AG04450 (cell line): ENCODE data around the gene SH3RF2. TPM values are rescaled to one million over a fixed set of nuclear protein-coding genes. Genes with fewer than 3 reads are reported as not detected.

Source experiments
- CTCF ChIA-PET: fragments of 300-600, 350-600 bp; formaldehyde crosslinking; extraction: SDS; loops from one replicate; lab custom pipeline; 2022; ENCODE audit warnings: antibody characterized with exemption, inconsistent platforms; lab: Charles Lee
- POLR2A ChIA-PET: fragments of 350-600 bp; formaldehyde crosslinking; extraction: SDS; loops from one replicate; lab custom pipeline; 2021; ENCODE audit warnings: antibody characterized with exemption, inconsistent platforms; lab: Yijun Ruan, JAX
- DNase-seq: peaks from one replicate; pipeline ENCODE4 v3.0.0-alpha.2; 2011; ENCODE audit warnings: low read depth, low spot score
- H3K27ac ChIP-seq: one replicate; pipeline ENCODE4 v1.5.1; 2012; ENCODE audit warnings: low read depth, low read length, control low read depth
- H3K27me3 ChIP-seq: one replicate; pipeline ENCODE4 v1.6.0; 2012; ENCODE audit warnings: low read length; ENCODE audit not compliant: control insufficient read depth, insufficient read depth
- H3K4me3 ChIP-seq: 2 replicates; pipeline ENCODE4 v1.5.1; 2011; ENCODE audit warnings: mild to moderate bottlenecking, low read depth, low read length, control low read depth
- H3K9me3 ChIP-seq: 2 replicates; pipeline ENCODE4 v1.5.1; 2012; ENCODE audit warnings: low read length; ENCODE audit not compliant: control insufficient read depth, insufficient read depth
- CTCF ChIP-seq: IDR thresholded peaks from 2 replicates; pipeline ENCODE4 v1.5.1; 2011; ENCODE audit warnings: low read depth, low read length, control low read depth, inconsistent platforms
- polyA plus RNA-seq: library from polyadenylated mRNA; depleted of rRNA; stranded (reverse); fragments of >200 nt; gene quantifications from 2 replicates; pipeline ENCODE4 v1.2.3, GENCODE V29; 2011

Gene SH3RF2
- polyA plus RNA-seq, 1 experiment = 0.87 TPM

GRCh38 chr5:145999208-145999607 is 62.8 kb downstream of the SH3RF2 start:
- ChIA-PET POLR2A (no interaction called here), CTCF (no interaction called here)
- TF ChIP-seq CTCF = no peak
- Histone ChIP-seq H3K27ac (no peak overlapping the region), H3K9me3 (no peaks in the 10 kb centered on the region), H3K4me3 (no peak overlapping the region), H3K27me3 (no peaks in the 10 kb centered on the region)
- no peak for DNase-seq

GRCh38 chr5:146000072-146000471 is 63.7 kb downstream of the SH3RF2 start:
- no peaks in the 10 kb centered on the region for H3K27me3 ChIP-seq
- POLR2A ChIA-PET = no interaction called here
- no peak overlapping the region for H3K27ac ChIP-seq
- no peak overlapping the region for H3K4me3 ChIP-seq
- DNase-seq = no peak
- H3K9me3 ChIP-seq = no peaks in the 10 kb centered on the region
- CTCF ChIA-PET = no interaction called here
- no peak for TF ChIP-seq CTCF

- ChIA-PET POLR2A (no interaction called here), CTCF (no interaction called here)
- no peak for TF ChIP-seq CTCF
- no peak for DNase-seq
- Histone ChIP-seq H3K9me3 (no peaks in the 10 kb centered on the region), H3K27me3 (no peaks in the 10 kb centered on the region), H3K27ac (no peak overlapping the region), H3K4me3 (no peak overlapping the region)
These were observed 65.3 kb downstream of the SH3RF2 start for GRCh38 chr5:146001544-146002190.

- Histone ChIP-seq H3K27me3 (no peaks in the 10 kb centered on the region), H3K9me3 (no peaks in the 10 kb centered on the region), H3K4me3 (no peak overlapping the region), H3K27ac (no peak overlapping the region)
- ChIA-PET POLR2A (no interaction called here), CTCF (no interaction called here)
- DNase-seq = no peak
- no peak for TF ChIP-seq CTCF
These were observed 66.1 kb downstream of the SH3RF2 start for GRCh38 chr5:146002491-146002890.

- ChIA-PET CTCF (no interaction called here), POLR2A (no interaction called here)
- H3K27me3 ChIP-seq = no peaks in the 10 kb centered on the region
- DNase-seq = no peak
- H3K4me3 ChIP-seq = no peak overlapping the region
- H3K27ac ChIP-seq = no peak overlapping the region
- no peaks in the 10 kb centered on the region for H3K9me3 ChIP-seq
- no peak for TF ChIP-seq CTCF
These were observed 67.5 kb downstream of the SH3RF2 start for GRCh38 chr5:146003852-146004251.
